Activated CD4-positive, CD25-positive, alpha-beta regulatory T cell treated with anti-CD3 and anti-CD28 coated beads, Interleukin-2, amount 50 U/mL, for 16 hours (primary cell): ENCODE measurements around the gene ARHGEF11.

Experiments
- DNase-seq: peaks from one replicate; pipeline ENCODE4 v3.0.0-alpha.2; 2020; ENCODE audit warnings: low read depth, low spot score

ARHGEF11 gene

DNA sequence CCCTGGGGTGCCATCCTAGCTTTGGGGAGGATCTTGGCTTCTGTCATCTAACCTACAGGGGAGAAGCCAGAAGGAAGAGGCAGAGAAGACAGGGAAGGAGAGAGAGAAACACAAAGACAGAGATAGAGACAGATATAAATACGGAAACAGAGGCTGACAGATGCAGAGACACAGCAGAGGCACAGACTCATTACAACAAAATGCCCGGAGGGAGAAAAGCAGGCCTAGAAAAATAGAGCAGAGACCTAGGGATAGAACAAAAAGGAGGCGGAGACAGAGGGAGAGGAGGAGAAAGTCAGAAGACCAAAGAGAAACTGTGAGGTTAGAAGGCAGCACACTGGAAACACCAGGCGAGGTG lies 150.1 kb downstream of the ARHGEF11 start:
- DNase-seq, result no peak

- DNase-seq, result no peak
These were observed 150.7 kb downstream of the ARHGEF11 start for GRCh38 chr1:156894711-156895454.

DNA sequence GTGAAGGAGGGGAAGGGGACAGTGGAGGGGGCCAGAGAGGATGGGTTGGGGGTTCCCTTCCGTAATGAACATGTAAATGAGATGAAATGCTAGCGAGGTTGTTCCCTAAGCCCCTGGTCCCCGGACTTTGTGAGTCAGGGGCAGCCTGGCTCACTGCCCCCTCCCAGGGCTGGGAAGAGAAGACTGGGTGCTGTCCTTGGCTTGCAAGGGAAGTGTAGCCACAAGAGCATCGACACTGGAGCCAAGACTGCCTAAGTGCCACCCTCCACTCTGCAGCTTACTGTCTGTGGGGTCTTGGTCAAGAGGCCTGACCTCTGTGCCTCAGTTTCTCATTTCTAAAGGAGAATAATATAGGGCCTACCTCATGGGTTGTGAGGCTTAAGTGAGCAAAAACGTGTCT lies 151.5 kb downstream of the ARHGEF11 start:
- DNase-seq, result no peak

GRCh38 chr1:156893048-156893953 lies 152.2 kb downstream of the ARHGEF11 start, which contains the start of gene PEAR1:
Gene PEAR1, plus strand, starts transcription at chr1:156893718. Its CDS starts 10,209 bp downstream, at chr1:156903927.
- DNase-seq, result no peak

DNA sequence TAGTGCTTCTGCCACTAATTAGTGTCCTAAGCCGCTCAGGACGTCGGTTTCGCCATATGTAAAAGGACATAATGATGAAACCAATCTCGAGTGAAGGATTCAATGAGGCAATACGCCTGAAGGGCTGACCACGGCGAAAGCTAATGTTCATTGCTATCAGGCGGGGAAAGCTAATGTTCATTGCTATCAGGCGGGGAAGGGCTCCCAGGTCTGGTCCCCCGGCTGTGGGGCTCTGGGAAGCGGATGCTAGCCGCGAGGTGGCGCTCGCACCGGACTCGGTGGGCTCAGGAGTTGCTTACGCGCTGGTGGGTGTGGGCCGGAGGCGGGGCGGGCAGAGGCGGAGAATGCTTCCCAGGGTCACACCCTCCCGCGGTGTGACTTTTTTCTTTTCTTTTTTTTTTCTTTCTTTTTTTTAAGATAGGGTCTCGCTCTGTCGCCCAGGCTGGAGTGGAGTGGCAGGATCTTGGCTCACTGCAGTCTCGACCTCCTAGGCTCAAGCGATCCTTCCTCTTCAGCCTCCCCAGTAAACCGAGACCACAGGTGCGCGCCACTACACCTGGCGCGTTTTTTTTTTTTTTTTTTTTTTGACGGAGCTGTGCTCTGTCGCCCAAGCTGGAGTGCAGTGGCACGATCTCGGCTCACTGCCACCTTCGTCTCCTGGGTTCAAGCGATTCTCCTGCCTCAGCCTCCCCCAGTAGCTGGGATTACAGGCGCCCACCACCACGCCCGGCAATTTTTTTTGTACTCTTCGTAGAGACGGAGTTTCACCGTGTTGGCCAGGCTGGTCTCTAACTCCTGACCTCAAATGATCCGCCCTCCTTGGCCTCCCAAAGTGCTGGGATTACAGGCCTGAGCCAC lies 153.1 kb downstream of the ARHGEF11 start:
- peak; percentile 66 for DNase-seq

GRCh38 chr1:156889802-156890580 lies 155.6 kb downstream of the ARHGEF11 start:
- peak; percentile 14 for DNase-seq

DNA sequence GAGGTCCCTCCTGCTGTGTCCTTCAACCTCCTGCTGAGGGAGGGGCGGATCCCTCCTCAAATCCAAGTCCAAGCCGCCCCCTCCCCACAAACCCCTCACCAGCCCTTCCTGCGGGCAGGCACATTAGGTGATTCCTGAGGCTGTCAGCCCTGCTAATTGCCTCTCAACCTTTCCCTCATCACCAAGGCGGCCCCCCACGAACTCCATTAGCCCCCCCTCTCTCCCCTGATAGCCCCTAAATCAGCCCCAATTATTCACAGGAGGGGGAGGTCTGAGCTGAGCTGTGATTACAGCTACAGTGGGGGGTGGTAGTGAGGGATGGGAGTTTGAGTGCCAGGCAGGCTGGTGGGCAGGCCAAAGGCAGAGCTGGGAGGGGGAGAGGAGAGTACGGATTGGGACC lies 157.8 kb downstream of the ARHGEF11 start:
- DNase-seq, result no peak

- no peak for DNase-seq
These were observed 158.2 kb downstream of the ARHGEF11 start for GRCh38 chr1:156887317-156887716.

GRCh38 chr1:156886583-156887281 lies 158.8 kb downstream of the ARHGEF11 start:
- DNase-seq, result no peak

- no peak for DNase-seq
These were observed 159.6 kb downstream of the ARHGEF11 start for GRCh38 chr1:156885880-156886355.

- DNase-seq, result no peak
These were observed 160.2 kb downstream of the ARHGEF11 start for GRCh38 chr1:156885314-156885713.
